OCI-LY1 (cell line): ENCODE data around the gene NAGLU.

Source experiments
- H2AFZ ChIP-seq: fragments of 200-600 bp; sonication (generic), shearing (Covaris generic); 2 replicates; pipeline ENCODE4 v1.6.0; 2014; ENCODE audit warnings: antibody characterized with exemption, mild to moderate bottlenecking, low read length
- H3F3A ChIP-seq: fragments of 200-600 bp; sonication (generic), shearing (Covaris generic); 2 replicates; pipeline ENCODE4 v1.6.0; 2014; ENCODE audit warnings: mild to moderate bottlenecking, antibody characterized with exemption, low read length, moderate library complexity; ENCODE audit not compliant: insufficient read depth
- H3K27ac ChIP-seq: fragments of 200-600 bp; sonication (generic); 2 replicates; pipeline ENCODE4 v1.5.1; 2014; ENCODE audit warnings: low read length, mixed run types, mild to moderate bottlenecking, low read depth; ENCODE audit not compliant: poor library complexity, severe bottlenecking
- H3K27me3 ChIP-seq: fragments of 200-600 bp; sonication (generic); 2 replicates; pipeline ENCODE4 v1.6.0; 2014; ENCODE audit warnings: antibody characterized with exemption, mild to moderate bottlenecking, low read length, moderate library complexity; ENCODE audit not compliant: insufficient read depth
- H3K36me3 ChIP-seq: fragments of 200-600 bp; sonication (generic); 2 replicates; pipeline ENCODE4 v1.6.1; 2014; ENCODE audit warnings: mild to moderate bottlenecking, antibody characterized with exemption, low read length, moderate library complexity, mixed read lengths; ENCODE audit not compliant: insufficient read depth
- H3K4me1 ChIP-seq: fragments of 200-600 bp; sonication (generic); 2 replicates; pipeline ENCODE4 v1.5.1; 2014; ENCODE audit warnings: mild to moderate bottlenecking, low read length, moderate library complexity; ENCODE audit not compliant: insufficient read depth, severe bottlenecking
- H3K4me2 ChIP-seq: fragments of 200-600 bp; sonication (generic), shearing (Covaris generic); 2 replicates; pipeline ENCODE4 v1.6.1; 2014; ENCODE audit warnings: low read length
- H3K4me3 ChIP-seq: fragments of 200-600 bp; sonication (generic); 2 replicates; pipeline ENCODE4 v1.5.1; 2014; ENCODE audit warnings: low read length, low read depth, mild to moderate bottlenecking, mixed read lengths; ENCODE audit not compliant: poor library complexity, severe bottlenecking
- H3K79me2 ChIP-seq: fragments of 200-600 bp; shearing (Covaris generic); 2 replicates; pipeline ENCODE4 v1.6.1; 2016; ENCODE audit warnings: mixed run types, low read length, mixed read lengths; ENCODE audit not compliant: insufficient read depth
- H3K9ac ChIP-seq: fragments of 200-600 bp; sonication (generic), shearing (Covaris generic); 2 replicates; pipeline ENCODE4 v1.6.1; 2014; ENCODE audit warnings: mild to moderate bottlenecking, low read length, mixed read lengths
- H3K9me2 ChIP-seq: fragments of 200-600 bp; sonication (generic), shearing (Covaris generic); 2 replicates; pipeline ENCODE4 v1.6.1; 2014; ENCODE audit warnings: low read depth, mild to moderate bottlenecking, low read length, mixed read lengths
- H3K9me3 ChIP-seq: fragments of 200-600 bp; shearing (Covaris generic); 2 replicates; pipeline ENCODE4 v1.6.1; 2014; ENCODE audit warnings: low read length, mixed read lengths
- H4K20me1 ChIP-seq: fragments of 200-600 bp; sonication (generic), shearing (Covaris generic); 2 replicates; pipeline ENCODE4 v1.6.0; 2016; ENCODE audit warnings: mild to moderate bottlenecking, low read length; ENCODE audit not compliant: insufficient read depth
- EZH2 ChIP-seq: fragments of 200-600 bp; sonication (generic), shearing (Covaris generic); IDR thresholded peaks from 2 replicates; pipeline ENCODE4 v1.8.0; 2017; ENCODE audit warnings: borderline replicate concordance, mixed run types, mild to moderate bottlenecking, antibody characterized with exemption, low read length, moderate library complexity, mixed read lengths
- TF ChIP-seq, protein P1 (sequence below): fragments of 200-600 bp; sonication (generic), shearing (Covaris generic); IDR thresholded peaks from 2 replicates; pipeline ENCODE4 v1.5.1; 2017; ENCODE audit warnings: mild to moderate bottlenecking, antibody characterized with exemption, low read length, moderate library complexity, mixed read lengths

The NAGLU gene

GRCh38 chr17:42512733-42513251 is 23.2 kb upstream of the NAGLU start:
- Histone ChIP-seq H4K20me1 (no peaks in the 10 kb centered on the region), H3K79me2 (no peaks in the 10 kb centered on the region), H3F3A (no peaks in the 10 kb centered on the region; the same call in 1 of the 2 replicates), H3K9me2 (no peaks in the 10 kb centered on the region), H3K36me3 (0 out of 2 replicates have a peak, but pooled peaks cover 5% of the 10 kb centered on the region), H3K4me1 (no peaks in the 10 kb centered on the region), H3K9ac (no peak overlapping the region), H3K27ac (no peak overlapping the region), H2AFZ (no peak overlapping the region), H3K4me3 (no peak overlapping the region), H3K27me3 (no peaks in the 10 kb centered on the region), H3K4me2 (no peak overlapping the region), H3K9me3 (no peaks in the 10 kb centered on the region)
- TF ChIP-seq, protein P1, sequence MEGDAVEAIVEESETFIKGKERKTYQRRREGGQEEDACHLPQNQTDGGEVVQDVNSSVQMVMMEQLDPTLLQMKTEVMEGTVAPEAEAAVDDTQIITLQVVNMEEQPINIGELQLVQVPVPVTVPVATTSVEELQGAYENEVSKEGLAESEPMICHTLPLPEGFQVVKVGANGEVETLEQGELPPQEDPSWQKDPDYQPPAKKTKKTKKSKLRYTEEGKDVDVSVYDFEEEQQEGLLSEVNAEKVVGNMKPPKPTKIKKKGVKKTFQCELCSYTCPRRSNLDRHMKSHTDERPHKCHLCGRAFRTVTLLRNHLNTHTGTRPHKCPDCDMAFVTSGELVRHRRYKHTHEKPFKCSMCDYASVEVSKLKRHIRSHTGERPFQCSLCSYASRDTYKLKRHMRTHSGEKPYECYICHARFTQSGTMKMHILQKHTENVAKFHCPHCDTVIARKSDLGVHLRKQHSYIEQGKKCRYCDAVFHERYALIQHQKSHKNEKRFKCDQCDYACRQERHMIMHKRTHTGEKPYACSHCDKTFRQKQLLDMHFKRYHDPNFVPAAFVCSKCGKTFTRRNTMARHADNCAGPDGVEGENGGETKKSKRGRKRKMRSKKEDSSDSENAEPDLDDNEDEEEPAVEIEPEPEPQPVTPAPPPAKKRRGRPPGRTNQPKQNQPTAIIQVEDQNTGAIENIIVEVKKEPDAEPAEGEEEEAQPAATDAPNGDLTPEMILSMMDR = no peak
- no peak for TF ChIP-seq EZH2

- no peaks in the 10 kb centered on the region; the same call in 1 of the 2 replicates for H3F3A ChIP-seq
- no peak overlapping the region for H3K27ac ChIP-seq
- no peak overlapping the region for H3K9ac ChIP-seq
- H3K27me3 ChIP-seq = no peaks in the 10 kb centered on the region
- H3K4me2 ChIP-seq = no peak overlapping the region
- H2AFZ ChIP-seq = no peak overlapping the region
- H3K79me2 ChIP-seq = no peaks in the 10 kb centered on the region
- no peaks in the 10 kb centered on the region for H3K9me3 ChIP-seq
- no peak overlapping the region for H3K4me3 ChIP-seq
- TF ChIP-seq, protein P1 = no peak
- no peak for TF ChIP-seq EZH2
- no peaks in the 10 kb centered on the region for H4K20me1 ChIP-seq
- no peaks in the 10 kb centered on the region for H3K9me2 ChIP-seq
- no peaks in the 10 kb centered on the region for H3K4me1 ChIP-seq
- no peaks in the 10 kb centered on the region for H3K36me3 ChIP-seq
These were observed 22.4 kb upstream of the NAGLU start for GRCh38 chr17:42513686-42514085.

DNA sequence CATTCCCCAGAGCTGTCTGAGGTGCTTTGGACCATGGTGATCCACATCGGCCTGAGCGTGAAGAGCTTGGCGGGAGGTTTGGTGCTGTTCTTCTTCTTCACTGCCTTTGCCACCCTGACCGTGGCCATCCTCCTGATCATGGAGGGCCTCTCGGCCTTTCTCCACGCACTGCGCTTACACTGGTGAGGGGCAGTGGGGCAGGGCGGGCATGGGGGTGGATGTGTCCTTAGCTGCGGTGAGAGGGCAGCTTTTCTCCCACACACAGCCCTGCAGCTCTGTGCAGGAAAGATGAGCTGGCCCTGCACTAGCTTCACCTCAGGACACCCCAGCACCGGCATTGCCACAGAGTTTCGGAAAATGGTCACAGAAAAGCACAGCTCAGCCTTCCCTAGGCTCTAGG is 21.8 kb upstream of the NAGLU start:
- H3K27me3 ChIP-seq = no peaks in the 10 kb centered on the region

More for the DNA sequence above, 21.8 kb upstream of the NAGLU start:
- no peaks in the 10 kb centered on the region; the same call in 1 of the 2 replicates for H3F3A ChIP-seq
- H3K9me2 ChIP-seq = no peaks in the 10 kb centered on the region
- no peaks in the 10 kb centered on the region for H3K36me3 ChIP-seq
- TF ChIP-seq EZH2 = no peak
- TF ChIP-seq, protein P1 = no peak
- no peak overlapping the region for H2AFZ ChIP-seq
- H3K9me3 ChIP-seq = no peaks in the 10 kb centered on the region
- H3K4me2 ChIP-seq = no peak overlapping the region
- H3K4me1 ChIP-seq = no peaks in the 10 kb centered on the region
- H4K20me1 ChIP-seq = no peaks in the 10 kb centered on the region
- no peak overlapping the region for H3K4me3 ChIP-seq
- no peak overlapping the region for H3K9ac ChIP-seq
- H3K27ac ChIP-seq = no peak overlapping the region
- no peaks in the 10 kb centered on the region for H3K79me2 ChIP-seq
